Stimulated activated CD4-positive, alpha-beta T cell treated with anti-CD3 and anti-CD28 coated beads, TNF-alpha, amount 100 ng/mL, for 24 hours (primary cell): ENCODE measurements around the gene LPO.

Experiments used
- DNase-seq, 3 experiments: peaks; one replicate each; pipeline ENCODE4 v3.0.0-alpha.2; 2020; ENCODE audit warnings: low read depth in 3 of 3

LPO gene

GRCh38 chr17:58277802-58278595 is 39.6 kb downstream of the LPO start:
- DNase-seq, result no peak

- DNase-seq, result no peak
Measured at GRCh38 chr17:58278661-58279015, 40.3 kb downstream of the LPO start.

DNA sequence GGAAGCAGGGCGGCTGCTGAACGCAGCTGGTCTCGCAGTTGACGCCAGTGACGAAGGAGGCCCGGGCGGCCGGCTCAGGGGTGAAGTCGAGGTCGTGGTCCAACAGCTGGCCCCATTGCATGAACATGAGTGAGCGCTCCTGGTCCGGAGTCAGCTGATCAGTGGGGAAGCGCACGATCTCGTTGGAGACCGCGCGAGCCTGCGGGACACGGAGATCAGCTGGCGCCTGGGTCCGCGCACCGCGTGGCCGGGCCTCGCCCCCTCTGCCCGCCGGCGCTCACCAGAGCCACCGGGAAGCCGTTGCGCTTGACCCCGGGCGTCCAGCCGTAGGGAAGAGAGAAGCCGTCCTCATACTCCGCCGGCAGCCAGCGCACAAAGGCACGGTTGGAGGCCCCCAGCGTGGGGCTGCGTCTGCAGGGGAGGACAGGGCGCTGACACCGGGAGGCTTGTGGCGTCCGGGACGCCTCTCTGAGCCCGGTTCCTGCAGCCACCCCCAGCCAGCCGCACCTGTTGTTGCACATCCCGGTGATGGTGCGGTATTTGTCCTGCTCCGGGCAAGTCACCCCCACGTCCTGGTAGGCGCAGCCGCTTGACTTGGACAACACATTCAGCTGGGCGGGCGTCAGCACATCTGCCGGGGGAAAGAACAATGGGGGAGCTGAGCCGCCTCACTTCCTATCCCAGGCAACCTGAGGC is 40.8 kb downstream of the LPO start:
- DNase-seq, result no peak

GRCh38 chr17:58279736-58280479 is 41.5 kb downstream of the LPO start:
- DNase-seq, result no peak

DNA sequence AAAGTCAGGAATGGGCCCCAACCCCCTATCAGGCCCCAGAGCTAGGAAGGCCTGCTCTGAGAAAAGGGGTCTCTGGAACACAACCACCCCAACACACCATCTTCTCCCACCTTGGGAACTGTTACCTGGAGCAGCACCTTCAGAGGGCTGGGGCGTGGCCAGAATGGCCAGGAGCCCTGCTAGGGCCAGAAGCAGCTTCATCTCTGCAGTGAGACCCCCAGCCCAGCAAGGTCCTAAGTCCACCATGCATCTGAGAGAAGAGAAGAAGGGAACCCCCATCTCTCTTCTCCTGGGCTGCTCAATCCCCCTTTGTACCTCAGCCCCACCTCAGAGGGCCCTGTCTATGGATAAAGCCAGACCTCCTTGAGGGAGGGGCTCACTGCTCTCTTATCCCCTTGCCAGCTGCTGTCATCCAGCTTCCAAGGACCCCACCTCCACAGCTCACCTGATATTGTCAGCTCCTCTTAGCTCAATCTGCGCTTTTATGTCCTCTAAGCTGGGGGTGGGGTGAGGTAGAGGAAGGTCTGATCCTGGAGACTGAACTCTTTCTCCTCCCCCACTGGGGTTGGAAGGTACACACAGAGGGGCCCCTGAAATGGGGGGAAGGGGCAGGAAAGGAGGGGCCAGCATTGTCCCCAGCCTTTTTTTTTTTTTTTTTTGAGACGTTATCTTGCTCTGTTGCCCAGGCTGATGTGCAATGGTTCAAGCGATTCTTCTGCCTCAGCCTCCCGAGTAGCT is 42.3 kb downstream of the LPO start, which contains the start of gene MPO:
MPO (minus strand) TSS at position 456 of the 738 bp plus-strand sequence; CDS start at position 279, 177 bp downstream.
- no peak for DNase-seq

DNA sequence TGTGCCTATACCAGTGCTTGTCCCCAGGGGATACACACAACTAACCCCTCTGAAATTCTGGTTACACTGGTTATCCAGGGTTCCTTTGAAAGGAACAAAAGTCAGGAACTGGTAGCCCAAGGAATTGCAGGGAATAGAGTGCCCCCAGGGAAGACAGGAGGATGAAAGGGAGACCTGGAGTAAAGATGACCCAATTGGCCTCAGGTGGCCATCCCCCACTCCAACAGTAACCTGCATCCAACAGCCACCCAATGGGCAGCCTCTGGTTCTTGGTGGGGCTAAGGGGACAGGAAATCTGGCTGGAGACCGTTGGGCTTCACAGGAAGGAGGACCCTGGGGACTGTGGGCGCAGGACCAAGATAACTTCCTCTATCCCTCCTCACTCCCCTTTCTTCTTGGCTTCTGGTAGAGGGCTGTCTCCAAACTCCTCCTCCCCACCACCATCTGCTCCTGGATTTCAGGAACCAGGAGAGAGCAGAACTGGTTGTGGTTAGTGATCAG is 43.2 kb downstream of the LPO start:
- no peak for DNase-seq

- no peak for DNase-seq
Measured at GRCh38 chr17:58282442-58282841, 44.1 kb downstream of the LPO start.

DNA sequence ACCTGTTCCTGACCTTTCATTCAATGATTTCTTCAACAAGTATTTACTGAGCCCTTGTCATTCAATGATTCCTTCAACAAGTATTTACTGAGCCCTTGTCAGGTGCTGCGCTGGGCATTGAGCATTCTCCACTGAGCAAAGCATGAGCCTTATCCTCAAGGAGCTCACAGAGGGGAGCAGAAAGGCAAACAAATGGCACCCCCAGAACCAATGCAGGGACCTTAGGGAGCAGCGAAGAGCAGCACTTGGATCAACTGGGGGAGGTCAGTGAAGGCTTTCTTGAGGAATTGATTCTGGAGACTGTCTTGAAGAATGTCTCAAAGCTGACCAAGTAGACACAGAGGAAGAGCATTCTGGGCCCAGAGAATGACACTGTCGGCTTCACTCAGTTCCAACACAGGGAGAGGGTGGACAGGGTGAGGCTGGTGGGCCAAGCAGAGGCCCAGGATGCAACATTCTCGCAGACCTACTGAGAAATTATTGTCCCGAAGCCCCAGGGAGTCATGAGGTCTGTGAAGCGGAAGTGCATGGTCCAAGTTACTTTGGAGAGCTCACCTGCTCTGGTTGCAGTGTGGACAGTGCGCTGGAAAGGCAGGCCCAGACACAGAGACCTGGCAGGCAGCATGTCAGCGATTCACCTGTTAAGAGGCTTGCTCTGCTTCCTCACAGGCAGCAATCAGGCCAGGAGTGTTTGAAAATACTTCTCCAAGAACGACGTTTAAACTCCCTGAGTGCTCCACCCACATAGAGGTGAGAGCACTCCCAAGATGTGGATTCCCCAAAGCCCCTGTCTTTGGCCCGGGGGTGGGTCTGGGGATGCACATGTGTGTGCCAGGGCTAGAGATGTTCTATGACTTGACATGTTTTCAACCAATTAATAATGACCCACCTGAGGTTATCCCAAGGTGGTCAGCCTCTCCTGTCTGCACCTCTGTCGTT is 45.6 kb downstream of the LPO start:
- no peak for DNase-seq

DNA sequence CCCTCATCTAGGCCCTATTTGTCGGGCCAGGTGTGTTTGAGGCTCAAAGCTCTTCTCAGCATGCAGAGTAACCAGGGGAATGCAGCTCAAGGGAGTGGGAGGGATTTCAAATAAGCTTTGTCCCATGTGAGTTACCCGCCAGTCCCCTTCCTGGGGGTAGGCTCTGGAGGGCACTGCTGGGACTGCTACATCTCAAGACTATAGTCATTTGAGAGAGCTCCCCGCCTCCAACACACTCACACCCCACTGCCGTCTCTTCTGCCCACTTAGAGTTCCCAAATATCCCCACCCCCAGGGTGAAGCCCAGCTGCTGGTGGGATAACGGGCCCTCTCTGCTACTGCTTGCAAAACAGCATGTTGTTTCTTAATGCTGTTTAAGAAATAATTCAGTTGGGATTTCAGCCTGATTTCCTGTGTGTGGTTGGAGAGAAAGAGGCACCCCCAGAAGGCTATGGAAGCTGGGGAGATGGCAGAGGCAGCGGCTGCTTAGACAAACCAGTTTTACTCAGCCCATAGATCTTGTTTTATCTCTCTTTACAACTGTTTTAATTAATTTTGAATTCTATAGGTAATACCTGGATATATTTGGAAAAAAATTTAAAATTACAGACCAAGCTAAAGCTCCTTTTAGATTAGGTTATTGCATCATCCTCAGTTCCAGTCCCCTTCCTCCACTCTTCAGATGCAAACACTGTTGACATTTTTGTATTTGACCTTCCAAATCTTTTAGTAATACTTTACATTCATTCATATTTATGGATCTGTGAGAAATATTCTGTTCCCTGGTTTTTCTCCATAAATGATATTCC is 46.4 kb downstream of the LPO start:
- no peak for DNase-seq

- no peak for DNase-seq
Measured at GRCh38 chr17:58285422-58285810, 47.0 kb downstream of the LPO start.

- no peak for DNase-seq
Measured at GRCh38 chr17:58289869-58290268, 51.5 kb downstream of the LPO start.

DNA sequence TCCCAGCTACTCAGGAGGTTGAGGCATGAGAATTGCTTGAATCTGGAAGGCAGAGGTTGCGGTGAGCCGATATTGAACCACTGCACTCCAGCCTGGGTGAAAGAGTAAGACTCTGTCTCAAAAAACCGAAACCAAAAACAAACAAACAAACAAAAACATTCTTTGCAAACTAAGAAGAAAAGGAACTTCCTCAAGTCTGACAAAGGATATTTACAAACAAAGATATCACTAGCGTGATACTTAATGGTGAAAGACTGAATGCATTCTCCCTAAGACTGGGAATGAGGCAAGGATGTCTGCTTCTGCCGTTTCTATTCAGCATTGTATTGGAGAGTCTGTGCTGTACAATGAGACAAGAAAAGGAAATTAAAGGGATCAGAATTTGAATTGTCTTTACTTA is 52.9 kb downstream of the LPO start:
- no peak for DNase-seq

- no peak for DNase-seq
Measured at GRCh38 chr17:58294034-58294433, 55.6 kb downstream of the LPO start.

DNA sequence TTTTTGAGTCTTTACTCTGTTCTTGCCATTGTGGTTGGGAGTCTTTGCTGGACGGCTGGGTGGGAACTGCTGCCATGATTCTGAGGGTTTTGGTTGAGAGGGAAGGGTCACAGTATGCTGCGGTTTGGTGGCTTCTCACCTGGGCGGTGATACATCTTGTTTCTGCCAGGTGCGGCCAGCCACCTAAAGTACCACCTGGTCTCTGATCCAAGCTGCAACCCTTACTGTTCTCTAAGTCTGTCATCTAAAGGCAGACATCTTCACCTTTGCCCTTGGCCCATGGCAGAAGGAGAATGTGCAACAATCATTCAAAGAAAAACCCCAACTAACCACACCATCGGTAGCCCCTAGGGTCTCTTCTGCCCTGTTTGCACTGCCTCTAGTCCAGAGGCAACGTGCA is 62.0 kb downstream of the LPO start:
- no peak for DNase-seq

DNA sequence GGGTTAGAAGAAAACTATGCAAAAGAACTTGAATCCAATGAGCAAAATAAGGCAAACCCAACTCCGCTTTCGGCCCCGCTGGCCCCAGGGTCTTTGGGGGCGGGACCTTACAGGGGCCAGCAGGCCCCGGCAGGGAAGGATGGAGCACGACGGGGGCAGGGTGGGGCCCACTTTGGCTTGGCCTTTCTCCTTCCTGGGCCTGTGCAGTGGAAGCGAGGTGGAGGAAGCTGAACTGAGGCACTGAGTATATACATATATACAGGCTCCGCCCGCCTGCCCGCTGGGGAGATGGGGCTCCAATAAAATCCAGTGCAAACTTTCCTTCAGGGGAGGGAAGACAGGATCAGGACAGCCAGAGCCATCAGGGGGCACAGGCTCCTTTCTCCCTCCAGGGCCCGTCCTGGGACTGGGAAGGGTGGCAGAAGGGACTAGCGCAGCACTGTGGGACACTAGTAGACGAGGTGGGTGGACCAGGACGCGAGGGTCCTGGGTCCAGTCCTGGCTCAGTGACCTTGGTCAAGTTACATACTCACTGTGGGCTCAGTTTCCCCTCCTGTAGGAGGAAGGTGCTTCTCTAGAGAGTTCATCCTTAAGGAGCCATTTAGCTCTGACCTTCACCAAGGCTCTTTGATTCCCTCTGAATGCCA is 63.2 kb downstream of the LPO start:
- DNase-seq, result no peak

DNA sequence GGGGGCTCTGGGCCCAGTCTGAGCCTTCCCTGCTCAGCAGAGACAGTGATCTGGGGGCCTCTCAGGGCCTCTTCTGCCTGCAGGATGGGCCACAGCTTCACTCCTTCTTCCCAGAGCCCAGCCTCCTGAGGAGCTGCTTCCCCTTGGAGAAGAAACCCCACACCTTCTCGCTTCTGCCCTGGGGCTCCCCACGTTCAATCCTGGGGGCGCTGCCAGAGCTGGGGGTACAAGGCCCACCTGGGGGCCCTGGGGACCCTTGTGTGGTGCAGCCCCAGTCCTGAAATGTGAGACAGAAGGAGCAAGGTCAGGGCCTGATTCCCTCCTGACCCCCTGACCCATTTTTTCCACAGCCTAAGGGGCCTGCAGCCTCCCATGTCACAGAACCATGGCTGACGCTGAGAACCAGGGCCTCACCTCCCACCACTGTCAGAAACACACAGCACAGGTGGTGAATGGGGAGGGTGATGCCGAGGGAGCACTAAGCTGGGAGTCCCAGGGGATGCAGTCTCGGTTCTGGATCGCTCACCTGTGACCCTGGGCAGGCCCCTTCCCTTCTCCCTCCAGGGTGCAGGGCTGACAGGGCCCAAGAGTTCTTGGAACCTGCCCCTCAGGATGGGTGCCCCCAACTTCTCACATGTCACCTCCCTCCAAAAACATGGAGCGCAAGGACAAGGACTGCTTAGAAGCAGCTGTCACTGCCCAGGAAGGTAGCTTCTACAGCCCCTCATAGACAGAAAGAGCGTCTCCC is 64.0 kb downstream of the LPO start:
- DNase-seq, result no peak

DNA sequence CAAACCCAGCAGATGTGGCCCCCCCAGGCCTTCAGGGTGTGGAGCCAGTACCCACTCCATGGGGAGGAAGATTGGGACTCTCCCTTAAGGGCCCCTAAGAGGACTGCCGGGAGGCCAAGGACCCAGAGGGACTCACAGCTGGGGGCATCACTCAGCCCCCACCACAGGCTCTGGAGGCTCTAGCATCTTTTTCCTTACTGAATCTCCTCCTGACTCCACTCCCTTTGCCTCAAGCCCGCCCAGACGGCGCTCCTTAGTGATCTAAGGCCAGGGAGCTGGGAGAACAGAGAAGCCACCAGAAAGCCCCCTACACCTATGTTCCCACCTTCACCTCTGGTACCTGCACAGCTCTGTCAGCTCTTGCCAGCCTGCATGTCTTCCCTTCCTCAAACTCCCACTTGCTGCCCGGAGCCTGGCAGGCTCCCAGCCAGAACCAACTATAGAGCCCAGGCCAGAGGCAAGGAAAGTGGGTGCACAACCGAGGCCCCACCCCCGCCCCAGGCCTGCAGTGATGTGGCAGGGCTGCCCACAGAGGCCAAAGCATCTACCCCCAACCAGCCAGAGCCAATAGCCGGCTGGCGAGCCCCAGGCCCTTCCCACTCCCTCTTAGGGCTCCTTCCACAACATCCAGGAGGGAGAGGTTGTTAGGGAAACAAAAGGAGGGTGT is 64.7 kb downstream of the LPO start:
- DNase-seq, result no peak
